ENCODE results near the gene RAPGEF4.
"Not testable (repeated sequence)": the region's sequence is repeated elsewhere in the genome, so short reads cannot be mapped to it uniquely, and the experiment has no call there.

Gene RAPGEF4

DNA sequence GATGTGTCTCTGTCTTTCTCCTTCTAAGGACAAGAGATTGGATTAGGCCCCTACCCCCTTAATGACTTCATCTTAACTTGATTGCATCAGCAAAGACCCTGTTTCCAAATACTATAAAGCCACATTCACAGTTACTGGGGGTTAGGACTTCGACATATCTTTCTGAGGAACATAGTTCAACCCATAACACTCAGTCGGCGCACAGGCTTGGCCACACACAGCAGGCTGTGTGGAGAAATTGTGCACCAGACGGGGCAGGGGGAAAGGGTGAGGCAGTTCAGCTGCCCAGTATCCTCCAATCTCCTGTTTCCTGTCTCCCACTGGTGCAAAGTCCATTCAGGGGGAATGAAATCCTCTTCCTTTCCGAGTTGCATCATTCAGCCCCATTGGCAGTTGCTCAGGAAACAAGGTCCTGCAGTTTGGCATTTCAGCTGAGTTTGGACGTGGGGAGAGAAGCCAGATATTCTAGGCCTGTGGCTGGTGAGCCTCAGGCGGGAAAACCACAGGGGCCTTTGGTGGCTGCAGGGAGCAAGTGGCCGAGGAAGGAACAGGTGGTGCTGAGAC lies 9.4 kb upstream of the RAPGEF4 start:
- DNase-seq, result no peak

DNA sequence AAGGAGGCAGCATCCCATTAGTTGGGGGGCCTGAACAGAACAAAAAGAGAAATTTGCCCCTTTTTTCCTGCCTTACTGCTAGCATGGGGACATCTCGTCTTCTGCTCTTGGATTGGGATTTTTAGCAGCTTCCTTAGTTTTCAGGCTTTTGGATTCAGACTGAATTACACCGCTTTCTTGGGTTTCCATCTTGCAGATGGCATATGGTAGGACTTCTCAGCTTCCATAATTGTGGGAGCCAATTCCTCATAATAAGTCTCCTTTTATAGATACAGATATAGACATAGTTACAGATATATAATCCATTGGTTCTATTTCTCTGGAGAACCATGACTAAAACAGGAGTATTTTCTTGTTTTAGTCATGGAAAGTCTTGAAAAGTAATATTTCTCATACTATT lies 5.2 kb upstream of the RAPGEF4 start:
- no peak for DNase-seq

DNA sequence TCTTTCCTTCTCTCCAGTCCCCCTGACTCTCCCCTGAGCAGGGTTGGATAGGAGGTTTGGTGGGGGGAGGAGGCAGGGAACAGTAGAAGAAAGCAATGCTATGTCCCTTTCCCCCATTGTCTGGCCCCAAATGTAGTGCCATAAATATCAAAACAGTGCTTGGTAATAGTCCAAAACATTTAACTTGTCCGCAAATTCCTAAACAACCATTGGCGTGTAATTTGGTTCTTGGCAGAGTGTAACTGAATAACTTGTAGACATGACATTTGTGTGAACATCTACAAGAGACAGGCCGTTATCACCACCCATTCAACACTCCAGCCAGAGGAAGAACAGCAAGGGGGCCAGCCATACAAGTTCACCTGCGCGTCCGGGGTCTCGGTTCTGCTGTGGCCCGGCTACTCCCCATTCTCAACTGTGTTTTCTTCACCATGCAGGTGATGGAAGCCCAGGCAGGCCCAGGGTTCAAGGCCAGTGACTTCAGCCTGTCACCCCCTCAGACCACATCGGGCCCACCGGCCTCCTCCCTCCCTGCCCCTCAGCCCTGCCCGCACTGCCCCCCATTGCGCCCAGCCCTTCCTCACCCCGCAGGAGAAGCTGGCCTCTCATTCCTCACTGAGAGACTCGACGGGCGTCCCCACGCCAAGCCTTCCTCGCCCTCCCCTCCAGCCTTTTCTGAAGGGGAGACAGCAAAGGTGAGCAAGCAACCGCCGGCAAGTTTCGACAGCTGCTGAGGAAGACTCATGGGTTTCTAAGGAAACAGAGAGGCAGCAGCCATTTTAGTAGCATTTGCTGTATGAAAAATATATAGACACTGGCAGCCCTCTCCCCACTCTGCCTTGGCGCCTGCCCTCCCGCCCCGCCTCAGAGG lies 699 bp upstream of the RAPGEF4 start:
- DNase-seq, result peak; percentile 42

GRCh38 chr2:172736424-172737174 lies 954 bp downstream of the RAPGEF4 start:
- no peak for DNase-seq

DNA sequence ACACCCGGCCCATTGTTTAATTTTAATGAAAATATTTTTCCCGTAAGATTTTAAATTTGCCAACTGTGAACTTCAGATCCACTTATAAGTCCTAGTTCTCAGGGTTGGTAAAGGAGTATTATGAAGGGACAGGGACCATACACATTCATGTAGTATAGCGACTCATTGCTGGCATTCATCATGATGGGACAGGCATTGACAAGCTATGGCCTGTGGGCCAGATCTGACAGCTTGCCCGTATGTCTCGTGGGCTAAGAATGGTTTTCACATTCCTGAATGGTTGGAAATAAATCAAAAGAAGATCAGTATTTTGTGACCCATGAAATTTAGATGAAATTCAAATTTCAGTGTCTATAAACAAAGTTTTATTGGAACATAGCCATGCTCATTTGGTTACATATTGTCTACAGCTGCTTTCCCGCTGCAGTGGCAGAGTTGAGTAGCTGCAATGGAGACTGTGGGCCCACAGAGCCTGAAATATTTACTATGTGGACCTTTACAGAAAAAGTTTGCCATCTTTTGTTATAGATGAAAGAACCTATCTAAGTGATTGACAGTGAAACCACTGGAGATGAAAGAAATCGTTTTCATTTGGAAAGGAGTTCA lies 4.1 kb downstream of the RAPGEF4 start:
- no peak for DNase-seq

GRCh38 chr2:172740856-172741255 lies 5.2 kb downstream of the RAPGEF4 start:
- DNase-seq, result no peak

DNA sequence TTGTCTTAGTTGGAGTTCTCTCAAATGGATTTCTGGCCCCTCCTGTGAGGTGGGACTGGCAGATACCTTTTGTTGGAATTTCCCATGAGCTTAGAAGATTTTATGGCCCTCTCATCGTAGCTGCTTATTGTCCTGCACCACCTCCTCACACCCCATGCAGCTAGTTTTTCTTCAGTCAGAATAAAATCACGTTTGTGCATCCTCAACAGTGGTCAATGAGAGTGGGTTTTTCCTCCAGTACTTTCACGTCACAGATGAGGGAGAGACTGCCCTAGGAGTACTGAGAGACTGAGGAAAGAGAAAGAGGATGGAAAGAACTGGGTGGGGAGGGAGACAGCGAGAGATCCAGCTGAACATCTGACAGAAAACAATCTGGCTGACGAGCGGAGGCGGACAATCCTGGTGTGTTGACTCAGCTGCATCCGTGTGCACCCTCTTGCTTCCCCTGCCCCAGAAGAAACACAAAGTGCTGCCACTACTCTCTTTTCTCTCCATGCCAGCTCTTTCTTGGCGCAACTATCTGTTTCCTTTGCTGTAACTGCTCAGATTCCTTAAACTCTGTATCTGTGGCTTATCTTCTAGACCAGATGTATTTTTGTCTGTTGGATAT lies 7.4 kb downstream of the RAPGEF4 start:
- DNase-seq, result no peak

DNA sequence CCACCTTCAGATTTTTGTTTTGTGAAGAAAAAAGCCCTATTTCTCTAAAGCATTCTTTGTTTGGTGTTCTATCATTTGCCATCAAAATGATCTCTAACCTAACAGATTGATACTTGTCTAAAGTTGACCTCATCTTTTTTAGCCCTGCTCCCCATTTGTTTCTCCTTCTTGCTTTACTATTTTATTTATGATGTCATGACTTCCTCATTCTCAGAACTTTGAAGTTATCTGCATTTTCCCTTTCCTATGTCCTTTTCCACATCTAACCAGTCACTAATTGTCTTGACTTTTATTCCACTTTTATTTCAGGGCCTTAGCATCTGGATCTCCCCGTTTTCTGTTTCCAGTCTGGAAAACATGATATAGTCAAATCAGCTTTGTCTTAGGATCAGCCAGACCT lies 8.3 kb downstream of the RAPGEF4 start:
- no peak for DNase-seq

- no peak for DNase-seq
Observed at GRCh38 chr2:172745636-172746035, 10.0 kb downstream of the RAPGEF4 start.

GRCh38 chr2:172748543-172748942 lies 12.9 kb downstream of the RAPGEF4 start:
- not testable (repeated sequence) for DNase-seq

GRCh38 chr2:172749388-172749787 lies 13.7 kb downstream of the RAPGEF4 start:
- DNase-seq, result no peak

- DNase-seq, result no peak
Observed at GRCh38 chr2:172751564-172751963, 15.9 kb downstream of the RAPGEF4 start.

GRCh38 chr2:172753610-172754009 lies 18.0 kb downstream of the RAPGEF4 start:
- DNase-seq, result no peak

DNA sequence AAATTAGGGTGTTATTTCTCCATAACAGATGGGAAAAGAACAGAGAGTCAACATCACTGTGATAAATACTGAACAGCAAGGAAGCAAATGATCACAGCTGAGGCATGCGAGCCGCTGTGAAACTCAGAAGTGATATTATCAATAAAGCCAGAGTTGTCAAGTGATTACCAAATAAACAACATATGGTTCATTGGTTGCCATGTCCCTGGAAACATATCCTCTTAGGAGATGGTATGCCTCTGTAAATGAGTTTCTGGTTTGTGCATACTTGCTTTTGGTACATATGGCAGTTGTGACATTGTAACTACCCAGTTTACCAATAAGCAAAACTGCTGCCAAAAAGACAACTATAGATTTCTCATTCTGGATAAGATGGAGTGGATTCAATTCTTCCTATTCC lies 23.8 kb downstream of the RAPGEF4 start:
- no peak for DNase-seq

DNA sequence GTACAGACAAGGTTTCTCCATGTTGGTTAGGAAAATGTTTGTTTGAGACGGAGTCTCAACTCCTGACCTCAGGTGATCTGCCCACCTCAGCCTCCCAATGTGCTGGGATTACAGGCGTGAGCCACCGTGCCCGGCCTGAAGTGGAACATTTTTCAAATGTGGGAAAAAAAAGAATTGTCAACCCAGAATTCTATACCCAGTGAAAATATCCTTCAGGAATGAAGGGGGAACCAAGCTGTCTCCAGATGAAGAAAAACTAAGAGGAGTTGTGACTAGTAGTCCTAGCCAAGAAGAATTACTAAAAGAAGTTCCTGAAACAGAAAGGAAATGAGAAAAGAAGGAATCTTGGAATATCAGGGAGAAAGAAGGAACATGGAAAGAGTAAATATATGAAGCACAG lies 25.7 kb downstream of the RAPGEF4 start:
- no peak for DNase-seq

DNA sequence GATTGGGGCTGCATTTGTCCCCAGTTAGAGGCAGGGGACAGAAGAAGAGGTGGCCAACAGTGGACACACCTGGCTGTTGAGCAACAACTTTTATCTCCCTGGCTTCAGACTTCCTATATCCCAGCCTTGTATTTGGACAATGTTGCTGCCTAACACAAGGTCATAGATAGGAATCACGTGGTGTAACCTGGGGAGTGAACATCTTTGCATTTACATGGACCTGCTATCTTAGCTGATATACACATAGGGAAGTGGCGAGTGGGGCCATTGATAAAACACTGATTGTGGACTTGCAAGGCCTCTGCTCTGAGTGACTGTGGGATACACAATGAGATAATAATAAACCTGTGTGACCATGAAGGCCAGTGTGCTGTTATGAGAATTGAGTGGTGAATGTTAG lies 26.9 kb downstream of the RAPGEF4 start:
- no peak for DNase-seq

DNA sequence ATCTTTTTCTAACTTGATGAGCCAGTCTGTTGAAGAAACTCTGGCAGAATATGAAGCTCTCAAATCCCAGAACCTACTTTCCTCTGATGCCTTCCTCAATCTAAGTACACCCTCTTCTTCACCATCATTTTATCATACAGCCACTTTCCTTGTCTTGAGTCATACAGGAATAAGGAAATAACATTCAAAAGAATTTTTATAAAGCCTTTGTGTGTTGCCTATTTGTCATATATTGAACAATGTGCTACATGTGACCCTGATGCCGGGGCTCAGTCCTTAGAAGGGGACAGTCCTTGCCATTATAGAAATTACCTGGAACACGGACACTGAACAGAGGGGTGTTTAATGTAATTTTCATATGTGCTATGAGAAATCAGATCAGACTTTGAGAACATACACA lies 27.4 kb downstream of the RAPGEF4 start:
- no peak for DNase-seq

- DNase-seq, result no peak
Observed at GRCh38 chr2:172765662-172766061, 30.0 kb downstream of the RAPGEF4 start.

DNA sequence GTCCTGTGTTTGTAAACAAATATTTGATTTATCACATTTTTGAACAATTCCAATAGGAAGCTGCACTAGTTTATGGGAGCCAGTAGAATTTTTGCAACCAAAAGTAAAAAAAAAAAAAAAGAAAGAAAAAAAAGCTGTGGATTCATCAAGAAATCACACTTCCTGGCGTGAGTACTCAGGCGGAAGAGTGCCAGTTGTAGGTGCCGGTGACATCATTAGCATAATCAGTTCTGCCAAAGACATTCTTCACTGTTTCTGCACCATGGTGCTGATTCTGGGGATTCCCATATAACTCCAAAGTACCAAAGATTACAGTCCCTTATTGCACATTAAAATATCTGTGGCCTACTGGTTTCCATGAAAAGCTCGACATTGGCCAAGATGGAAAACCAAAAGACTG lies 32.8 kb downstream of the RAPGEF4 start:
- no peak for DNase-seq

GRCh38 chr2:172769879-172770278 lies 34.2 kb downstream of the RAPGEF4 start:
- DNase-seq, result no peak

- DNase-seq, result no peak
Observed at GRCh38 chr2:172770887-172771286, 35.2 kb downstream of the RAPGEF4 start.

- no peak for DNase-seq
Observed at GRCh38 chr2:172772633-172773032, 37.0 kb downstream of the RAPGEF4 start.

- DNase-seq, result no peak
Observed at GRCh38 chr2:172774302-172774701, 38.7 kb downstream of the RAPGEF4 start.

All from right kidney (tissue), 1 donor.